GM23338 (cell line): ENCODE results near the gene CHD1. TPM values are rescaled to one million over a fixed set of nuclear protein-coding genes. Genes with fewer than 3 reads are reported as not detected.

Source experiments
- ATAC-seq: fragments of 200-7000 bp; cut with Tn5 transposase; 3 replicates; pipeline ENCODE4 v1.9.1; 2020
- DNase-seq: peaks from one replicate; pipeline ENCODE4 v3.0.0-alpha.2; 2015; ENCODE audit warnings: low spot score
- H2AFZ ChIP-seq: fragments of 200-600 bp; sonication (generic); 2 replicates; pipeline ENCODE4 v1.8.0; 2016; ENCODE audit warnings: antibody characterized with exemption, mild to moderate bottlenecking, moderate library complexity
- H3F3A ChIP-seq: fragments of 200-600 bp; sonication (generic); replicated peaks from 2 replicates; pipeline ENCODE4 v1.8.0; 2017; ENCODE audit warnings: antibody characterized with exemption, mixed run types, low read depth
- H3K27ac ChIP-seq: fragments of 200-600 bp; sonication (generic); 2 replicates; pipeline ENCODE4 v1.6.1; 2016; ENCODE audit warnings: low read depth
- H3K27me3 ChIP-seq: fragments of 200-600 bp; sonication (generic); 2 replicates; pipeline ENCODE4 v1.8.0; 2016; ENCODE audit warnings: mild to moderate bottlenecking, mixed run types, moderate library complexity; ENCODE audit not compliant: insufficient read depth
- H3K36me3 ChIP-seq: fragments of 200-600 bp; sonication (generic); 2 replicates; pipeline ENCODE4 v1.8.0; 2016; ENCODE audit warnings: mild to moderate bottlenecking; ENCODE audit not compliant: insufficient read depth
- H3K4me1 ChIP-seq: fragments of 200-600 bp; sonication (generic); 2 replicates; pipeline ENCODE4 v1.8.0; 2016; ENCODE audit warnings: mild to moderate bottlenecking, moderate library complexity; ENCODE audit not compliant: insufficient read depth
- H3K4me2 ChIP-seq: fragments of 200-600 bp; sonication (generic); 2 replicates; pipeline ENCODE4 v1.7.1; 2017; ENCODE audit warnings: mixed run types
- H3K4me3 ChIP-seq: fragments of 200-600 bp; sonication (generic); 2 replicates; pipeline ENCODE4 v1.6.1; 2016; ENCODE audit warnings: mixed run types
- H3K79me2 ChIP-seq: fragments of 200-600 bp; sonication (generic); replicated peaks from 2 replicates; pipeline ENCODE4 v1.8.0; 2017; ENCODE audit warnings: mild to moderate bottlenecking; ENCODE audit not compliant: insufficient read depth
- H3K9me2 ChIP-seq: fragments of 200-600 bp; sonication (generic); 2 replicates; pipeline ENCODE4 v1.8.0; 2017; ENCODE audit not compliant: insufficient read depth
- H4K20me1 ChIP-seq: fragments of 200-600 bp; sonication (generic); replicated peaks from 2 replicates; pipeline ENCODE4 v1.8.0; 2017; ENCODE audit warnings: mild to moderate bottlenecking; ENCODE audit not compliant: insufficient read depth
- H3K27ac Mint-ChIP-seq: 2 replicates; pipeline ENCODE4 v1.8.0; 2020; ENCODE audit warnings: inconsistent platforms, mild to moderate bottlenecking, moderate library complexity, mixed read lengths
- H3K27me3 Mint-ChIP-seq: 3 replicates; pipeline ENCODE4 v1.8.0; 2022; ENCODE audit warnings: low read depth, mild to moderate bottlenecking, moderate library complexity, mixed read lengths, inconsistent platforms; ENCODE audit not compliant: insufficient read depth, poor library complexity
- H3K36me3 Mint-ChIP-seq: 3 replicates; pipeline ENCODE4 v1.8.0; 2021; ENCODE audit warnings: low read depth, mild to moderate bottlenecking, inconsistent platforms, moderate library complexity, mixed read lengths
- H3K4me1 Mint-ChIP-seq: 3 replicates; pipeline ENCODE4 v1.8.0; 2020; ENCODE audit warnings: mild to moderate bottlenecking, inconsistent platforms, mixed read lengths
- H3K4me3 Mint-ChIP-seq: 3 replicates; pipeline ENCODE4 v1.8.0; 2021; ENCODE audit warnings: moderate library complexity, mild to moderate bottlenecking, inconsistent platforms, mixed read lengths
- H3K9me3 Mint-ChIP-seq: 3 replicates; pipeline ENCODE4 v1.8.0; 2020; ENCODE audit warnings: moderate library complexity, mild to moderate bottlenecking, inconsistent platforms, mixed read lengths
- CTCF ChIP-seq, 2 experiments: fragments of 200-600 bp in 1 of 2; sonication (generic) in 1 of 2; conservative IDR thresholded peaks; 2 replicates each; pipeline versions ENCODE4 v1.5.1 to v1.6.1; 2016 to 2017; ENCODE audit warnings: antibody characterized with exemption in 2 of 2, low read depth in 2 of 2, mild to moderate bottlenecking in 2 of 2, moderate library complexity in 1 of 2
- EZH2 ChIP-seq: fragments of 200-600 bp; sonication (generic); IDR thresholded peaks from one replicate; pipeline ENCODE4 v1.8.0; 2017; ENCODE audit warnings: antibody characterized with exemption, mild to moderate bottlenecking, low read depth; ENCODE audit not compliant: unreplicated experiment
- EZH2phosphoT487 ChIP-seq: fragments of 200-600 bp; sonication (generic); IDR thresholded peaks from one replicate; pipeline ENCODE4 v1.8.1; 2018; ENCODE audit warnings: antibody characterized with exemption; ENCODE audit not compliant: unreplicated experiment
- JUNB ChIP-seq: IDR thresholded peaks from one replicate; pipeline ENCODE4 v1.6.1; 2016; ENCODE audit warnings: antibody characterized with exemption; ENCODE audit not compliant: unreplicated experiment
- POLR2AphosphoS5 ChIP-seq: IDR thresholded peaks from 2 replicates; pipeline ENCODE4 v1.6.1; 2016; ENCODE audit warnings: antibody characterized with exemption, low read depth
- STAT1 ChIP-seq: IDR thresholded peaks from one replicate; pipeline ENCODE4 v1.6.1; 2016; ENCODE audit warnings: antibody characterized with exemption; ENCODE audit not compliant: unreplicated experiment
- ZNF331 ChIP-seq: fragments of 250-450 bp; sonication (Bioruptor Pico); IDR thresholded peaks from 2 replicates; pipeline ENCODE4 v1.5.0; 2020; ENCODE audit warnings: low read depth, mild to moderate bottlenecking, moderate library complexity
- ZNF462 ChIP-seq: fragments of 250-450 bp; sonication (Bioruptor Pico); IDR thresholded peaks from 2 replicates; pipeline ENCODE4 v1.5.0; 2020; ENCODE audit warnings: mild to moderate bottlenecking, moderate library complexity
- polyA plus RNA-seq: library from polyadenylated mRNA; unstranded; fragments of >200 nt; fragmentation: Nextera tagmentation; extraction: Ambion mirVana; gene quantifications from 2 replicates; pipeline ENCODE4 v1.2.1, GENCODE V29; 2016
- total RNA-seq: library from RNA; depleted of rRNA; stranded (reverse); fragments of >200 nt; shearing (Covaris generic); gene quantifications from 2 replicates; pipeline ENCODE4 v1.2.3, GENCODE V29; 2014

CHD1 gene
- total and polyA plus RNA-seq, 2 experiments from 2014 or later: 36.4 to 75.6 TPM

- DNase-seq (no peak), ATAC-seq (no peak)
- H4K20me1 ChIP-seq: no peaks in the 10 kb centered on the region
- Mint-ChIP-seq H3K4me1 (no peaks in the 10 kb centered on the region), H3K9me3 (no peaks in the 10 kb centered on the region), H3K27ac (no peak overlapping the region), H3K27me3 (no peaks in the 10 kb centered on the region), H3K4me3 (no peak overlapping the region), H3K36me3 (peaks cover 58% of the 10 kb centered on the region)
- H3K4me1 ChIP-seq: no peaks in the 10 kb centered on the region
- H2AFZ ChIP-seq: no peak overlapping the region
- H3K79me2 ChIP-seq: no peaks in the 10 kb centered on the region
- no peak overlapping the region for H3K27ac ChIP-seq
- TF ChIP-seq EZH2 (no peak), POLR2AphosphoS5 (no peak), JUNB (no peak), EZH2phosphoT487 (no peak), CTCF (conservative IDR thresholded peaks at IDR 0.05; ENCODE audit: low read depth in 2 of 2) (no peak), ZNF331 (CRISPR knock-in tag) (no peak), STAT1 (no peak), ZNF462 (CRISPR knock-in tag) (no peak)
- H3K4me2 ChIP-seq: no peak overlapping the region
- no peaks in the 10 kb centered on the region for H3K27me3 ChIP-seq
- peaks cover 57% of the 10 kb centered on the region for H3K36me3 ChIP-seq
- H3K9me2 ChIP-seq: no peaks in the 10 kb centered on the region
- no peak overlapping the region for H3K4me3 ChIP-seq
- H3F3A ChIP-seq: no peaks in the 10 kb centered on the region
Observed at GRCh38 chr5:98865690-98866089, 63.1 kb downstream of the CHD1 start.
